GM21576 (cell line): ENCODE data around the gene ASB8.
"Not testable (repeated sequence)": the region's sequence is repeated elsewhere in the genome, so short reads cannot be mapped to it uniquely, and the experiment has no call there.

Experiments used
- ATAC-seq: cut with Tn5 transposase; IDR thresholded peaks from one replicate; pipeline ENCODE4 v1.9.1; 2021; ENCODE audit warnings: mild to moderate bottlenecking, moderate library complexity; ENCODE audit not compliant: unreplicated experiment

Gene ASB8

DNA sequence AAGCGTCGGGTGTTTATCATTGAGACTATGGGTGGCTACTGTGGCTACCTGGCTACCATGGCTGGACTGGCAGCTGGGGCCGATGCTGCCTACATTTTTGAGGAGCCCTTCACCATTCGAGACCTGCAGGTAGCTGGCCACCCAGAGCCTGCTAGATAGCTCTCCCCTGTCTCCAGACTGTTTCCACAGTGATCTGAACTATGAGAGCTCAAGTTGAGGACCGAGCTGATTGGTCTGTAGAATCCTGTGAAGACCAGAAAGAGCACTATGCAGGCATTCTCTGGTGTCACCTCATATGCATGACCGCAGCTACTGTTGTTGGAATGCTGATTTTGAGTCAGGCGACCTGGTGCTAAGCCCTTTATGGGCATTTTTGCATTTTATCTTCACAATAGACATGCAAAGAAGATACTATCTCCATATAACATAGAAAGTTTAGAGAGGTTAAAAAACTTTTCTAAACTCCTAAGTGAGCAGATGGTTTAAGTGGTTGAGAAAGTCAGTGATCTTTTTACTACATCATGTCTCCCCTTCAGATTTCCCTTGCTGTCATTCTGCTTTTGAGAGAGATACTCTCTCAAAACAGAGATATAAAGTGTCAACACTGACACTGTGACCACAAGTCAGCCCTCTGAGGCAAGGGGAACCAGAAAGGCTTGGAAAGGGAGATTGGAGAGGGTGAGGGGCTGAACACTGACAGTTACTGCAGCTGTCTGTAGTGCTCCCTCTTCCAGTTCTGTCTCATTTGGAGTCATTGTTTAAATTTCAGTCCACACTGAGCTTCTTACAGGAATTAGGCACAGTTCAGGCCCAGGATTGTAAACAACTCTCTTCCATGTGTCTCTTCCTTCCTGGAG is 14.3 kb downstream of the ASB8 start:
- ATAC-seq, result no peak

- ATAC-seq, result no peak
Observed at GRCh38 chr12:48135027-48135426, 22.3 kb downstream of the ASB8 start.

DNA sequence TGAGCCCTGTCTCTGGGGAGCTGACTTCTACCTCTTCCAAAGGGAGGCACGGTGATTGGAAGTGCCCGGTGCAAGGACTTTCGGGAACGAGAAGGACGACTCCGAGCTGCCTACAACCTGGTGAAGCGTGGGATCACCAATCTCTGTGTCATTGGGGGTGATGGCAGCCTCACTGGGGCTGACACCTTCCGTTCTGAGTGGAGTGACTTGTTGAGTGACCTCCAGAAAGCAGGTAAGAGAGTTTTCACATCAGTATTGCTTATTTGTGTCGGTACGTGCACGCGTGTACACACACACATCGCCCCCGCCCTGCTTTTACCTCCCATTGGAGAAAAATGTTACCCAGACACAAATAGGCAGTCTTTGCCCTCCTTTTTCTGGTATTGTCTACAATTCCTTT is 24.5 kb downstream of the ASB8 start:
- no peak for ATAC-seq

DNA sequence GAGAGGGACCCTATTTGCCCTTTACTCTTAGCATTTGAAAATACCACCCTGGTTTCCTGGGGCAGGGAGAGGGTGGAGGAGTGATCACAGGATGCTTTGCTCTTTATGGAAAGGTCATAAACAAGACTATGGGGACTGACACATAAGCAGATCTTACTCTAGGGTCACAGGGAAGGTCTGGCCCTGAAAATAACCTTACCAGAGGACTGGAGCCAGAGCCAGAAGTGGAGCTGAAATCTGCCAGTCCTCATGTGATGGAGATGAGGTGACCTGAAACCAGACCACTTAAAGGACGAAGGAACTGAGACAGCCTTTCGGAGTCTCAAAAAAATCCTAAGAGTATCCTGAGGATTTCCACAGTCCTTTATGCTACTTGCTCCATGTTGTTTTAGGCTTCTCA is 25.8 kb downstream of the ASB8 start:
- no peak for ATAC-seq

DNA sequence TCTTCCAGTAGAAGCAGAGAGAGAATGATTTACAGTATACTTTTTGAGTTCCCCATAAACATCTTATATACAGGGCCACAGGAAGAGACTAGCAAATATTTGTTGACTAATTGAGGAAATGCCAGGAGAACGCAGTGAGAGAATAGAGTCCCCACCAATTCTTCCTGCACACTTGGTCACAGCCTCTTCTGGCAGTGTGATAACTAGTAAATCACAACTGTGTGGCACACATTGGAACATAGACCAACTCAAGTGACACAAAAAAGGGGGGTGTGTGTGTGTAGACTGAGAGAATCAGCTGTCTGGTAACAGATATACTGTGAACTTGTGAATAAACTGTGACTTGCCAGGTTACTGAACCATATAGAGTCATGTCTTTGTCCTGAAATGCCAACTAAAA is 27.9 kb downstream of the ASB8 start:
- ATAC-seq, result no peak

DNA sequence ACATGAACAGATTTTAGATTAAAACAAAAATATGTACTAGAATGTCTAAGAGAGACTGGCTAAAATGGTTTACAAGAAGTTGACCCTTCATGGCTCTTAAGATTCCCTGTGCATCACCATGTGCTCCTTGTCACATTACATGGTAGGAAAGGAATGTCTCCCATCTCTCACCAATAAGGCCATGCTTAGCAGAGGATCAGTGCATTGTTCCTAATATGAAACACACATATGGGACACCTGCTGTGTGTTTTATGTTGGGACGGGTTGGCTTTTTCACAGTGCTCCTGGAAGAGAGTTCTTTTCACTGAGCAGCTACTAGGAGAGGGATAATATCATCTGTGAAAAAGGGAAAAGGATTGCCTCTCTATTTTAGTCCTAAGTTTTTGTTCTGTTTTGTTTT is 28.5 kb downstream of the ASB8 start:
- no peak for ATAC-seq

DNA sequence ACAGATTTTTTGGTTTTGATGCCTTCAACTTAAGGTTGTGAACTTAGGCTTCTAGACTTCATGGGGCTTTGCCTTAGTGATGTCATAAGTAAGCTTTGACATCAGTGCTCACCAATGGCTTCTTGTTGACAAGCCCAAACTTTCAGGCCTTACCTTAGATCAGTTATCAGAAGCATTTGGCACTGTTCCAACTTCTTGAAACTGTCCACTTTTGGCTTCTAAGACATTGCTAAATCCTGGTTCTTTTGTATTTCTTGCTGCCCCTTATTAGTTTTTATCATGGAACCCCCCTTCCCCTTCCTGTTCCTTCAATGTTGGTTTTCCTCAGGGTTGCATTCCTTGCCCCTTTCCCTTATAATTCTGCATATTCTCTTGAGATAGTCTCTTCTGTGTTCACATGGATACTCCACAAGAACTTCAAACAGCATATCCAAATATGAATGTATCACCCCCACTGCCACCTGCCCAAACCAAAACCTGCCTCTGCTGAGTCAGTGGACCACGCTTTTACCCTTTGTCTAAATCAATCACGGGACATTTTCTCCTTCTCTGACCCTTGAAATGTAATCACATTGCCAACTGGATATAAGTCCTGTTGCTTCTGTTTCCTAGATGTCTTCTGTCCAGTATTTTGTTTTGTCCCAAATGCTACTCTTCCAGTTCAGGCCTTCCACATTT is 30.2 kb downstream of the ASB8 start:
- no peak for ATAC-seq

GRCh38 chr12:48125985-48126384 is 31.3 kb downstream of the ASB8 start:
- no peak for ATAC-seq

- not testable (repeated sequence) for ATAC-seq
Observed at GRCh38 chr12:48125542-48125941, 31.8 kb downstream of the ASB8 start.

DNA sequence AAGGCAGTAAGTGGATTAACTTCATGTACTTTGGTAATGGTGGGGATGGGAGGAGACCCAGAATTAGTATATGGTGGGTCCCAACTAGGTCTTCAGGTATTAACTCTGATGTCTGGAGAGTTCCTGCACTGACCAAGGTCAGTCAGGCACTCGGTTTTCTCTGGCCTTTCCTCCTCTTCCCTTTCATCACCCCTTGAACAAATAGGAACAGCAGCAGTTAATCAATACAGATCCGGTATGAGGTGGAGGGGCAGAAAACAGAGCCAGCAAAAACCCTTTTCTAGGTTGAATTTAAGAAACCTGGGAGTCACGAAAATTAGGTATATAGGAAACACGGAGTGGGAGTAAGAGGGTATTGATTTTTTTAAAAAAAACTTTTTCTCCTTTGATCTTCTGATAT is 34.1 kb downstream of the ASB8 start:
- no peak for ATAC-seq

GRCh38 chr12:48122065-48122834 is 35.1 kb downstream of the ASB8 start:
- ATAC-seq, result no peak

DNA sequence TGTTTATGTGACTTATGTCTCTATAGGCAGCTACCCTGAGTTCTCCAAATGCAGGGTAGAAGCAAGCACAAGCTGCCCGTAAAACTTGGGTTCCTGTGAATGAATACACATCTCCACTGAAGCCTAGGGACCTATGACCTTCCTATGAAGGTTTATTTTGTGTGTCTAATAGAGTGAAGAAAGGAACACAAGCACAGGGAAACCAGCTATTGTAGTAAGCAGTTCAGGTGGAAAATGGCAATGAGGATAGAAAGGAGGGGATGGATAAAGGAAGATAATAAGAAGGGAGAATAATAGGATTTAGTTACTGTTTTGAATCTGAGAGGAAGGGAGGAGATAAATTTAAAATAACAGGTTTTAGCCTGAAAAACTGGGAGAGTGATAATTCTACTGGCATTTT is 35.8 kb downstream of the ASB8 start:
- ATAC-seq, result no peak

DNA sequence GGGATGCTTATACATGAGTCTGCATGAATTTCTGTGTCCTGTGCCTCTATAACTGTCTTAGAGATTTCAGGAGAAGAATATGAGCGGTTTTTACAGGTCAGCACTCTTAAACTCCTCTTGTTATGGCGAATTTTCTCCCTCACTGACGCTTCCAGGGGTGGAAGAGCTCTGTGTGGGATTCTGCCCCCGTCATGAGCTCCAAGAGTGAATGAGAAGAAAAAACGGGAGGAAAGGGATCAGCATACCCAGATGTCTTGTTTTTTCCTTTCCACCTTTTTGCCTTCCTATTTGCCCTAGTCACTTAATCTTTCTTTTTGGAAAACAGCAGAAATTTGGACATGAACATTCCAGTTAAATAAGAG is 37.5 kb downstream of the ASB8 start:
- ATAC-seq, result no peak

DNA sequence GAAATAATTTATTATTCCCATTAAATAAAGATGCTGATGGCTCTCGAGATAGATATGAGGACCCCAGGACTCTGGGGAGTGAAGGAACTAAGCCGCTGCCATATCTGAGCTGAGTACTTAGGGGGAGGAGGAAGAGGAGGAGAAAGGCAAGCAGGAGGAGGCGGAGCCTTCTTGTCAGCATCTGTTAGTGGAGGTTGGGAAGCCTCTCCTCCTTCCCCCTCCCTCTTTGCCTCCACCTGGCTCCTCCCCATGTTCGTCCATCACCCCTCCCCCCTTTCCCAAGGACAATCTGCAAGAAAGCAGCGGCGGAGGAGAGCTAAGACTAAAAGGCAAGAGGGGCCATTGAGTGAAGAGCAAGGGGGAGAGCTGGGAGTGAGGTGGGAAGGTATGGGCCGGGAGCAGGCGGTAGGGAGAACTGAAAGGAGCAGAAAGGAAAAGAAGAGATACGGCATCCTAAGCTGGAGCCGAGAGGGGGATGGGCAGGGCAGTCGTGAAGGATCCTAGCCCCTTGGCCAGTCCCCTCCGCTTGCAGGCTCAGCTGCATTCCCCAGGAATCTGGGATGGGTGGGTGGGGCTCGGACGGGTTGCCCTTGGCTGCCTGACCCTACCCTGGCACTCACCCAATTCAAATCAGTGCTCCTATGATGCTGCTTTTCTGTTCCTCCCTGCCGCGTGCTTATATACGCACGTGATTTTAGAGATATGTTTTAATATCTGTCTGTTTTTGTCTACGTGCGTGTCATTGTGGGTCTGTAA is 38.1 kb downstream of the ASB8 start, which contains the start of gene PFKM:
TSS of gene PFKM (plus strand) at position 287 of the 756 bp plus-strand sequence. CDS start 3,411 bp downstream, outside the sequence.
- peak; percentile 100 for ATAC-seq

GRCh38 chr12:48118284-48118871 is 38.9 kb downstream of the ASB8 start:
- no peak for ATAC-seq

DNA sequence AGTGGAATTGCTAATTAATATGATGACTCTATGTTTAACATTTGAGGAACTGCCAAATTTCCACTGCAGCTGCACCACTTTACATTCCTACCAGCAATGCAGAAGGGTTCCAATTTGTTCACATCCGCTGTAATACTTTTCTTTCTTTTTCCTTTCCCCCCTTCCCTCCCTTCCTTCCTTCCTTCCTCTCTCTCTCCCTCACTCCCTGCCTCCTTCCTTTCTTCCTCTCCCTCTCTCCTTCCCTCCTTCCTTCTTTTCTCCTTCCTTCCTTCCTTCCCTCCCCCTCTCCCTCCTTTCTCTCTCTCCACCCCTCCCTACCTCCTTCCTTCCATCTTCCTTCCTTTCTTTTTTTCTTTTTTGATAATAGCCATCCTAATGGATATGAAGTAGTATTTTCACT is 41.4 kb downstream of the ASB8 start:
- ATAC-seq, result no peak

GRCh38 chr12:48111312-48111693 is 46.0 kb downstream of the ASB8 start:
- ATAC-seq, result not testable (repeated sequence)

DNA sequence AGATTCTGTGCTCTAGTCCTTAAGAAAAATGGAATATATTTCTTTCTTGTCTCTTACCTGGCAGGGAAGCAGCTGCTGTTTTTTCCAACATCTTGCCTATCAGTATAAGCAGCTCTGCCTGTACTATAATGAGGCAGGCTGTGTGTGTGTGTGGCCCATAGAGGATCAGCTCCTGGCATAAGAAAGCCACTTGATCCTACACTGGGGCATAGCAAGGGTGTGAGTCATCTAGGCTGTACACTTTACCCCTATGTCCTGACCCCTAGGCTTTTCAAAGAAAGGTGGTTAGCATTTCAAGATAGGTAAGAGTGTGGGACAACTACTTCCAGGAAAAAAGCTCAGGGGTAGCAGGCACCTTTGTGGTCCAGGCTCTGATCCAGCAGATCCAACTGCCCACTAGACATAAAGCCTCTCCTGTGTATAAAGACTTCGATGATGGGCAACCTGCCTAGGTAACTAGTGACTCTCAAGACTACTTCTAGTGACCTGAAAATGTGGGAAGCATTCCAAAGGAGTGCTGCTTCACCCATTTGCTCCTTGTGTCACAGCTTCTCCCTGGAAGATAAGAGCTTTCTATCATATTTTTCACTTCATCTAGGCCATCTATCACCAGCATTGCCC is 46.5 kb downstream of the ASB8 start:
- no peak for ATAC-seq

- ATAC-seq, result no peak
Observed at GRCh38 chr12:48109424-48109823, 47.9 kb downstream of the ASB8 start.
